Peyer's patch (tissue), 4 donors: ENCODE results near the gene GPN2. TPM values are rescaled to one million over a fixed set of nuclear protein-coding genes. Genes with fewer than 3 reads are reported as not detected.

Experiments used
- DNase-seq, 3 donors: peaks; one replicate each; pipeline ENCODE4 v3.0.0-alpha.2; 2017 to 2019
- H3K27ac ChIP-seq, 4 donors: fragments of 200-600 bp; sonication (generic); one replicate each; pipeline ENCODE4 v1.5.1; 2016 to 2019
- H3K27me3 ChIP-seq, 2 donors: fragments of 200-600 bp; sonication (generic); one replicate each; pipeline ENCODE4 v1.5.1; 2019
- H3K36me3 ChIP-seq, 3 donors: fragments of 200-600 bp; sonication (generic); one replicate each; pipeline ENCODE4 v1.5.1; 2016 to 2019
- H3K4me1 ChIP-seq, 4 donors: fragments of 200-600 bp; sonication (generic); one replicate each; pipeline ENCODE4 v1.5.1; 2016 to 2019
- H3K4me3 ChIP-seq, 4 donors: fragments of 200-600 bp; sonication (generic); 1 replicate in 3 of 4; 2 replicates in 1 of 4; pipeline ENCODE4 v1.5.1; 2016 to 2019; ENCODE audit warnings: mild to moderate bottlenecking in 1 of 4
- H3K9me3 ChIP-seq, 4 donors: fragments of 200-600 bp; sonication (generic); one replicate each; pipeline ENCODE4 v1.5.1; 2016 to 2019; ENCODE audit warnings: mild to moderate bottlenecking in 1 of 4
- CTCF ChIP-seq, 6 experiments: fragments of 450-650 bp in 4 of 6; fragments of 200-600 bp in 2 of 6; sonication (generic) in 1 of 6; IDR thresholded peaks; one replicate each; pipeline ENCODE4 v1.5.1; 2017 to 2019; ENCODE audit warnings: antibody characterized with exemption in 6 of 6, mild to moderate bottlenecking in 3 of 6, moderate library complexity in 1 of 6
- POLR2A ChIP-seq, 2 donors: fragments of 450-650 bp; IDR thresholded peaks; one replicate each; pipeline ENCODE4 v1.5.1; 2017; ENCODE audit warnings: antibody characterized with exemption in 2 of 2, mild to moderate bottlenecking in 2 of 2, moderate library complexity in 2 of 2
- total RNA-seq, 4 donors: library from RNA; depleted of rRNA; stranded (reverse); fragments of >200 nt; gene quantifications; one replicate each; pipeline ENCODE4 v1.1.0, GENCODE V29; 2016

Gene GPN2
- total RNA-seq, 4 donors from 2014 or later = 13.5 to 19.6 (median 17.3) TPM

GRCh38 chr1:26864610-26865480, 25.2 kb downstream of the GPN2 start:
- DNase-seq = peak; percentile 95 to 99 (median 98)
- TF ChIP-seq CTCF (IDR thresholded peaks at IDR 0.05) (peak in 3 of 6 experiments; percentile 2 to 25 (median 17)), POLR2A (IDR thresholded peaks at IDR 0.05) (peak; percentile 84 to 96)
- Histone ChIP-seq H3K27me3 (no peaks in the 10 kb centered on the region), H3K27ac (peak overlapping the region; percentile 94 to 98 (median 96)), H3K4me1 (peaks cover 0 to 22% (median 13%) of the 10 kb centered on the region in 4 donors), H3K36me3 (no peaks in the 10 kb centered on the region), H3K4me3 (peak overlapping the region; percentile 68 to 81 (median 76)), H3K9me3 (no peaks in the 10 kb centered on the region)

GRCh38 chr1:26863685-26864077, 26.4 kb downstream of the GPN2 start:
- Histone ChIP-seq H3K4me1 (peaks cover 0 to 22% (median 13%) of the 10 kb centered on the region in 4 donors), H3K27me3 (no peaks in the 10 kb centered on the region), H3K9me3 (no peaks in the 10 kb centered on the region), H3K4me3 (peak overlapping the region; percentile 68 to 81 (median 76)), H3K36me3 (no peaks in the 10 kb centered on the region), H3K27ac (peak overlapping the region; percentile 94 to 98 (median 96))
- TF ChIP-seq CTCF (IDR thresholded peaks at IDR 0.05) = no peak
- no peak for TF ChIP-seq POLR2A (IDR thresholded peaks at IDR 0.05)
- peak in 1 of 3 donors; percentile 60 for DNase-seq

DNA sequence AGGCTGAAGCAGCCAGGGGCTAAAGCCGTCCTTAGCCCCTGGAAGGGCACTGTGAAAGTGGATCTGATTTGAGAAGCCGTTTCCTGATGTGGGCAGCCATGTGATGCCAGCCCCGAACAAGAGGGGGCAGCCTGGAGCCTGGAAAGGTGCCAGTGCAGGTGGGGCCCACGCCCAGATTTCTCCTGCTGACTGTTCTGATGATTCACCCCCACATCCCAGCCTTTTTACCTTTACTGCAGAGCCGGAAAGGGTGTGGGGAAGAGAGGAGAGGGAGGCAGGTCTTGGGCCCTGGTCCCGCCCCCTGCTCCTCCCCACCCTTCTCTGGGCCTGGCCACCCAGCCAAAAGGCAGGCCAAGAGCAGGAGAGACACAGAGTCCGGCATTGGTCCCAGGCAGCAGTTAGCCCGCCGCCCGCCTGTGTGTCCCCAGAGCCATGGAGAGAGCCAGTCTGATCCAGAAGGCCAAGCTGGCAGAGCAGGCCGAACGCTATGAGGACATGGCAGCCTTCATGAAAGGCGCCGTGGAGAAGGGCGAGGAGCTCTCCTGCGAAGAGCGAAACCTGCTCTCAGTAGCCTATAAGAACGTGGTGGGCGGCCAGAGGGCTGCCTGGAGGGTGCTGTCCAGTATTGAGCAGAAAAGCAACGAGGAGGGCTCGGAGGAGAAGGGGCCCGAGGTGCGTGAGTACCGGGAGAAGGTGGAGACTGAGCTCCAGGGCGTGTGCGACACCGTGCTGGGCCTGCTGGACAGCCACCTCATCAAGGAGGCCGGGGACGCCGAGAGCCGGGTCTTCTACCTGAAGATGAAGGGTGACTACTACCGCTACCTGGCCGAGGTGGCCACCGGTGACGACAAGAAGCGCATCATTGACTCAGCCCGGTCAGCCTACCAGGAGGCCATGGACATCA, 27.1 kb downstream of the GPN2 start, which contains the start of gene SFN:
TSS of gene SFN (plus strand) at position 369 of the 904 bp plus-strand sequence. CDS start at position 433, 64 bp downstream.
- peak within 1 kb of the TSS; percentile 94 to 98 (median 96) for H3K27ac ChIP-seq
- H3K4me3 ChIP-seq = peak within 1 kb of the TSS; percentile 68 to 81 (median 76)

GRCh38 chr1:26861889-26862378, 28.1 kb downstream of the GPN2 start:
- TF ChIP-seq POLR2A (IDR thresholded peaks at IDR 0.05) (no peak), CTCF (IDR thresholded peaks at IDR 0.05) (no peak)
- Histone ChIP-seq H3K9me3 (no peaks in the 10 kb centered on the region), H3K4me3 (no peak overlapping the region), H3K27ac (peak overlapping the region in 1 of 4 donors; percentile 97), H3K4me1 (peaks cover 0 to 22% (median 13%) of the 10 kb centered on the region in 4 donors), H3K27me3 (no peaks in the 10 kb centered on the region), H3K36me3 (no peaks in the 10 kb centered on the region)
- DNase-seq = no peak

More for the DNA sequence above, 27.1 kb downstream of the GPN2 start, which contains the start of gene SFN:
- no peaks in the 10 kb centered on the region for H3K27me3 ChIP-seq
- H3K36me3 ChIP-seq = no peaks in the 10 kb centered on the region
- no peaks in the 10 kb centered on the region for H3K9me3 ChIP-seq
- DNase-seq = peak in 2 of 3 donors; percentile 90 to 94
- TF ChIP-seq CTCF (IDR thresholded peaks at IDR 0.05) (peak in 4 of 6 experiments; percentile 38 to 87 (median 78)), POLR2A (IDR thresholded peaks at IDR 0.05) (peak; percentile 92 to 98)
- H3K4me1 ChIP-seq = peaks cover 0 to 22% (median 13%) of the 10 kb centered on the region in 4 donors

GRCh38 chr1:26861286-26861701, 28.8 kb downstream of the GPN2 start:
- DNase-seq = no peak
- Histone ChIP-seq H3K36me3 (peaks cover 0 to under 1% (median 0%) of the 10 kb centered on the region in 3 donors), H3K27me3 (no peaks in the 10 kb centered on the region), H3K9me3 (no peaks in the 10 kb centered on the region), H3K4me3 (no peak overlapping the region), H3K4me1 (peaks cover 0 to 22% (median 13%) of the 10 kb centered on the region in 4 donors), H3K27ac (no peak overlapping the region)
- TF ChIP-seq POLR2A (IDR thresholded peaks at IDR 0.05) = no peak
- TF ChIP-seq CTCF (IDR thresholded peaks at IDR 0.05) = peak in 1 of 6 experiments; percentile 10
